ENCODE results near the gene MTARC1.
A peak's percentile ranks its signal among the peaks of the same experiment; 100 is the strongest.

GRCh38 chr1:220776720-220777326 is 9.9 kb upstream of the MTARC1 start:
- TF ChIP-seq CTCF (IDR thresholded peaks at IDR 0.05) (peak; percentile 53 to 89 (median 84)), POLR2A (IDR thresholded peaks at IDR 0.05) (no peak)
